GM12891 (cell line): ENCODE data around the gene OR52N4. TPM values are rescaled to one million over a fixed set of nuclear protein-coding genes. Genes with fewer than 3 reads are reported as not detected.
"Not testable (repeated sequence)": the region's sequence is repeated elsewhere in the genome, so short reads cannot be mapped to it uniquely, and the experiment has no call there.

ENCODE experiments used
- DNase-seq: peaks from one replicate; pipeline ENCODE4 v3.0.0; 2011; ENCODE audit warnings: low spot score; ENCODE audit not compliant: insufficient read length
- FAIRE-seq: peaks from 2 replicates; lab custom pipeline; 2011; peaks lifted over from hg19 to GRCh38; lab: Jason Lieb, UNC
- PAX5 ChIP-seq: IDR thresholded peaks from 2 replicates; pipeline ENCODE4 v1.6.1; 2011; ENCODE audit warnings: low read length, moderate library complexity, mild to moderate bottlenecking; ENCODE audit not compliant: insufficient read depth, severe bottlenecking
- POLR2A ChIP-seq: IDR thresholded peaks from 2 replicates; pipeline ENCODE4 v1.6.1; 2011; ENCODE audit warnings: low read depth, low read length, control low read depth
- POLR2AphosphoS5 ChIP-seq: IDR thresholded peaks from 2 replicates; pipeline ENCODE4 v1.6.1; 2011; ENCODE audit warnings: low read depth, low read length, control low read depth
- POU2F2 ChIP-seq: IDR thresholded peaks from 2 replicates; pipeline ENCODE4 v1.6.1; 2011; ENCODE audit warnings: low read depth, mild to moderate bottlenecking, control low read depth, low read length, moderate library complexity
- SPI1 ChIP-seq: IDR thresholded peaks from 2 replicates; pipeline ENCODE4 v1.6.1; 2011; ENCODE audit warnings: low read depth, low read length, control low read depth
- TAF1 ChIP-seq: IDR thresholded peaks from 2 replicates; pipeline ENCODE4 v1.6.1; 2011; ENCODE audit warnings: low read depth, low read length, control low read depth
- polyA plus RNA-seq: library from polyadenylated mRNA; unstranded; fragments of >200 nt; gene quantifications from one replicate; pipeline ENCODE4 v1.2.1, GENCODE V29; 2012; ENCODE audit warnings: low read depth, missing spikeins, inconsistent platforms; ENCODE audit not compliant: missing spikeins

The OR52N4 gene
- polyA plus RNA-seq, result 0.12 TPM

- TF ChIP-seq SPI1 (no peak), TAF1 (no peak), POLR2AphosphoS5 (no peak), POU2F2 (no peak), PAX5 (no peak), POLR2A (no peak)
- DNase-seq (no peak), FAIRE-seq (no peak)
Measured at GRCh38 chr11:5753943-5754342, at the start of gene OR52N4. Gene OR52N4 (plus strand): TSS chr11:5754243. CDS start chr11:5754741, 498 bp downstream.

GRCh38 chr11:5705688-5706087, 48.4 kb upstream of the OR52N4 start:
- FAIRE-seq (no peak), DNase-seq (no peak)
- TF ChIP-seq SPI1, result no peak
- TF ChIP-seq TAF1, result no peak
- TF ChIP-seq PAX5, result no peak
- no peak for TF ChIP-seq POLR2A
- no peak for TF ChIP-seq POLR2AphosphoS5
- no peak for TF ChIP-seq POU2F2

DNA sequence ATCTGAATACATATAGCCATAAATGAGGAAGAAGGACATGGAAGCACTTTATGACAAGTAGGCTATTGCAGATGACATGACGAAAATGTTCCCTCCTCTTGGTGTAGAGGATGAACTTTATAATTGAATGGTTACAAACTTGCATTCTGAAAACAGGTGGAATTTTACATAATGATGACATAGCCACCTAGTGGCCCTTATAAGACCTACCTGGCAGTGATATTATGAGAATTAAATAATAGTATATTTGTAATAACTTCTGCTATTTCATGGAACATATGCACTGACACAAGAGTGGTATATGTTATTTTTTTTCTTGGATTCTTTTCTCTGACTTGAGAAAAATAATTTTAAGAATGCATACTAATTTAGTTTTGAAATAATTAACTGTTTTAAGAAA, 41.5 kb upstream of the OR52N4 start:
- FAIRE-seq (peak; percentile 55), DNase-seq (no peak)
- TF ChIP-seq POLR2A (no peak), SPI1 (no peak), POLR2AphosphoS5 (no peak), PAX5 (no peak), TAF1 (no peak), POU2F2 (no peak)

- FAIRE-seq (no peak), DNase-seq (no peak)
- TF ChIP-seq POU2F2 (no peak), SPI1 (no peak), POLR2AphosphoS5 (no peak), POLR2A (no peak), TAF1 (no peak), PAX5 (no peak)
Measured at GRCh38 chr11:5713695-5714094, 40.3 kb upstream of the OR52N4 start.

- not testable (repeated sequence) for FAIRE-seq, DNase-seq
Measured at GRCh38 chr11:5716518-5716917, 37.5 kb upstream of the OR52N4 start.

DNA sequence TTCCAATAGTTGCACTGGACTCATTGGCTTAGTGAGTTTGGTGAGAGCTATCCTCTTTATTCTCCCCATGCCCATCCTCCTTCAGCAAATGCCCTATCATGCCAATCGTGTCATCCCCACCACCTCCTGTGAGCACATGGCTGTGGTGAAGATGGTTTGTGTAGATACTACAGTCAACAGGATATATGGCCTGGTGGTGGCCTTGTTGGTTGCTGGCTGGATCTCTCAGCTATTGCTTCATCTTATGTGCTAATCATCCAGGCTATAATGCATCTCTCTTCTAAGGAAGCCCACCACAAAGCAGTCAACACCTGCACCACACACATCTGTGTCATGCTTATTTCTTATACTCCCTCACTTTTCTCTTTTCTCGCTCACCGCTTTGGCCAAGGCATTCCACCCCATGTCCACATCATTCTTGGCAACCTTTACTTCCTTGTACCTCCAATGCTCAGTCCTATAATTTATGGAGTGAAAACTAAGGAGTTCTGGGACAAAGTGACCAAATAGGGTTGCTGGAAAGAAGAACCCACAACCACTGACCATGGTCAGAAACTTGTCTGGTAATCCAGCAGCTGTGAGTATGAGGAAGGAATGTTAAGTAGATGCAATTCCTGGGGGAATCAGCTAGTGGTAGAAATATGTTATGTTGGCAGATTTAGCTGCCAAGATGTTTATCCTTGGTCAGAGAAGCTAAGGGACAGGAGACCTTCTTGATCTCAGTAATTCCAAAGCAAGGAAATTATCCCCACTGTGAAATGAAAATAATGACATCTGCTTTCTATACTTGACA, 34.1 kb upstream of the OR52N4 start:
- DNase-seq (no peak), FAIRE-seq (peak; percentile 41)
- TF ChIP-seq POU2F2, result no peak

- FAIRE-seq, result no peak
- TF ChIP-seq POLR2A (no peak), POLR2AphosphoS5 (no peak), TAF1 (no peak), POU2F2 (no peak), SPI1 (no peak), PAX5 (no peak)
Measured at GRCh38 chr11:5722622-5723021, 31.4 kb upstream of the OR52N4 start.

GRCh38 chr11:5726351-5726750, 27.7 kb upstream of the OR52N4 start:
- no peak for TF ChIP-seq POLR2AphosphoS5
- FAIRE-seq (no peak), DNase-seq (no peak)

More at GRCh38 chr11:5722622-5723021, 31.4 kb upstream of the OR52N4 start:
- no peak for DNase-seq

DNA sequence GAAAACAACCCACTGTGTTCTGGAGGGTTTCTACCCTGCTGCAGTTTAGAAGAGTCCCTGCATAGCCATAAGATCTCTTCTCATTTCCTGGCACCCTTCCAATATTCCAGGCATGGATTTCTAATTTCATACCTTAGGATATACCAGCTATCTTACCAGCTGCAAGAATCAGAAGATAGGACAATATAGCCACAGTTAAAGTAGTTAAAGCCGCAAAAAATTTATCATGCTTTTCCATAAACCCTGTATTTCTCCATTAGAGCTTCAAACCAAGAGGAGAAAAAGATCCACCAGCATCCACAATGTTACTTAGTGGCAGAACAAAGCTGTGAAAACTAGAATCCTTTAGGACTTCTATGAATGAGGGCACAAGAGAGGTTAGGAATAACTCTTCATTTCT, 26.4 kb upstream of the OR52N4 start:
- DNase-seq (no peak), FAIRE-seq (no peak)
- TF ChIP-seq POLR2AphosphoS5 (no peak), TAF1 (no peak), PAX5 (no peak), POU2F2 (no peak), SPI1 (no peak), POLR2A (no peak)

GRCh38 chr11:5736396-5736795, 17.6 kb upstream of the OR52N4 start, which contains the start of gene OR56B1:
Gene OR56B1 (plus strand): TSS chr11:5736448. CDS start chr11:5736517, 69 bp downstream.
- TF ChIP-seq PAX5 (no peak), POLR2A (no peak), TAF1 (no peak), POLR2AphosphoS5 (no peak), POU2F2 (no peak), SPI1 (no peak)
- DNase-seq (no peak), FAIRE-seq (no peak)

DNA sequence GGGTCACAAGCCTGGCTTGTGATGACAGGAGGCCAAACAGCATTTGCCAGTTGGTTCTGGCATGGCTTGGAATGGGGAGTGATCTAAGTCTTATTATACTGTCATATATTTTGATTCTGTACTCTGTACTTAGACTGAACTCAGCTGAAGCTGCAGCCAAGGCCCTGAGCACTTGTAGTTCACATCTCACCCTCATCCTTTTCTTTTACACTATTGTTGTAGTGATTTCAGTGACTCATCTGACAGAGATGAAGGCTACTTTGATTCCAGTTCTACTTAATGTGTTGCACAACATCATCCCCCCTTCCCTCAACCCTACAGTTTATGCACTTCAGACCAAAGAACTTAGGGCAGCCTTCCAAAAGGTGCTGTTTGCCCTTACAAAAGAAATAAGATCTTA, 17.0 kb upstream of the OR52N4 start:
- no peak for TF ChIP-seq POLR2AphosphoS5
- no peak for TF ChIP-seq PAX5
- TF ChIP-seq SPI1, result no peak
- no peak for TF ChIP-seq POU2F2
- no peak for TF ChIP-seq POLR2A
- no peak for TF ChIP-seq TAF1
- FAIRE-seq (no peak), DNase-seq (no peak)
